SK-N-SH treated with all-trans-retinoic acid at 6 μM for 48 hours (cell line): Measurements from ENCODE around the gene PNPLA7.

ENCODE experiments used
- OSR1 ChIP-seq: fragments of 250-450 bp; sonication (Bioruptor Pico); IDR thresholded peaks from 2 replicates; pipeline ENCODE4 v1.8.0; 2022; ENCODE audit warnings: moderate library complexity, mild to moderate bottlenecking, inconsistent platforms
- RARB ChIP-seq: fragments of 250-450 bp; sonication (Bioruptor Pico); IDR thresholded peaks from 2 replicates; pipeline ENCODE4 v1.8.0; 2021; ENCODE audit warnings: mild to moderate bottlenecking, moderate library complexity
- SNAI2 ChIP-seq: fragments of 250-450 bp; sonication (Bioruptor Pico); IDR thresholded peaks from 2 replicates; pipeline ENCODE4 v1.5.0; 2020; ENCODE audit warnings: mild to moderate bottlenecking, moderate library complexity
- ZFP30 ChIP-seq: fragments of 450-650 bp; formaldehyde crosslinking; IDR thresholded peaks from 2 replicates; pipeline ENCODE4 v1.5.0; 2022; ENCODE audit warnings: mild to moderate bottlenecking, moderate library complexity

- TF ChIP-seq OSR1 (CRISPR knock-in tag) (no peak), SNAI2 (CRISPR knock-in tag) (no peak), ZFP30 (CRISPR knock-in tag) (no peak), RARB (CRISPR knock-in tag) (no peak)
These were observed 112.3 kb downstream of the PNPLA7 start for GRCh38 chr9:137437691-137438590.
